HG02798 (cell line): ENCODE data around the gene PWP2.
"Not testable (repeated sequence)": the region's sequence is repeated elsewhere in the genome, so short reads cannot be mapped to it uniquely, and the experiment has no call there.

ENCODE experiments used
- ATAC-seq: cut with Tn5 transposase; IDR thresholded peaks from one replicate; pipeline ENCODE4 v1.9.1; 2021; ENCODE audit warnings: mild to moderate bottlenecking; ENCODE audit not compliant: unreplicated experiment, poor library complexity

PWP2 gene

DNA sequence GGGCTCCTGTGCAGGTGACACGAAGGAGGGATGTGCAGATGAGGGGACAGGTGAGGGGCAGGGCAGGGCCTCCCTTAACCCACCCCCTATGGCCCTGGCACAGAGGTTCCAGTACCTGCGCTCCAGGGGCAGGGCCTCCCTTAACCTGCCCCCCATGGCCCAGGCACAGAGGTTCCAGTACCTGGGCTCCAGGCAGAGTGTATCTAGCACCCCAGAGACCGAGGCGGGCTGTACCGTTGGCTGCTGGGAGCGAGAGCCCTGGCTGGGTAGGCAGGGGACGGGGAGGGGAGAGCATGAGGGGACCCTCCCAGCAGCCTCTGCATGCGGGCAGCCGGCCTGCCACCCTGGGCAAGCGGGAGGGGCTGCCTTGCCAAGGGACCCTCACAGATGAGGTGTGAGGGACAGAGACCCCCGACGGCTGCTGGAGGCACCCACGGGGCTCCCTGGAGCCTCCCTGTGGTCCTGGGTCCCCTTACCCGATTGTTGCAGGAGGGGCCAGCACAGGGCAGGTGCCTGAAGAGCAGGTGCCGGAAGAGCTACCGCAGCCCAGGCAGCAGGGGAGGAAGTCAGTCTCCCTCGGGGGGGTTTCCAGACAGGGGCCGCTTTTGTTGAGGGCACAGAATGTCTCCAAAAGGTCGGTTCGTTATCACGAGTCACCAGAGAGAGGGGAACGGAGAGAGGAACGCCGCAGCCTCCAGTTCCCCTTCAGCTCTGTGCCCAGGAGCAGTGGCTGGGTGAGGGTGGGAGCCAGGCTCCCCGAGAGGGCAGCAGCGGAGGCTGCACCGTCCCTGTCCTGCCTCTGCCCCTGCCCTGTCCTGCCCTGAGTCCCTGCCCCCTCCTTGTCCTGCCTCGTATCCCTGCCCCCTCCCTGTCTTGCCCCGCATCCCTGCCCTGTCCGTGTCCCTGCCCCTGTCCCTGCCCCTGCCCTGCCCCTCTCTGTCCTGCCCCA, 52.4 kb downstream of the PWP2 start:
- not testable (repeated sequence) for ATAC-seq

DNA sequence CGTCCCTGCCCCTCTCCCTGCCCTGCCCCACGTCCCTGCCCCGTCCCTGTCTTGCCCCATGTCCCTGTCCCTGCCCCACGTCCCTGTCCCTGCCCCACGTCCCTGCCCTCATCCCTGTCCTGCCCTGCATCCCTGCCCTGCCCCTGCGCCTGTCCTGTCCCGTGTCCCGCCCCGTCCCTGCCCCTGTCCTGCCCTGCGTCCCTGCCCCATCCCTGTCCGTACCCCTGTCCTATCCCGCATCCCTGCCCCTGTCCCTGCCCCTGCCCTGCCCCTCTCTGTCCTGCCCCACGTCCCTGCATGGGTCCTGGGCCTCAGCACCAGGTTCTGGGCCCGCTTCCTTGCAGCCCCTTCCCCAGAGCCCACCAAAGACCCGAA, 53.1 kb downstream of the PWP2 start:
- ATAC-seq, result not testable (repeated sequence)

DNA sequence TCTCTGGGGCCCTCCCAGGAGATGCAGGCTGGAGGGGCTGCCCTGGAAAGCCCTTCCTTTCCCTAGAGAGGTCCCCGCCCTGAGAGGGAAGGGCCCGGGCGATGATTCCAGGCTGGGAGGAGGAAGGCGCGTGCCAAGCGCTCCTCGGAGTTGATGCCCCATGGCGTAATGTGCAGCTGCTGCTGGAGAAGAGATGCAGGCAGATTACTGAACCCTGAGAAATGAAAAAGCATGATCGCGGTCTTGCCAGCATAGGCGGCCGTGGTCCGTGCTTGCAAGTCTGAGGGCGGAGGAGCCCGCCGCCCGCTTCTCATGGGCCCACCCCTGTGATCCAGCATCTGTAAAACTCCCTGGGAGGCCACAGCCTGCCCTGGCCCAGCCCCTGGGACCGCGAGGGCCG, 53.6 kb downstream of the PWP2 start:
- ATAC-seq, result not testable (repeated sequence)

DNA sequence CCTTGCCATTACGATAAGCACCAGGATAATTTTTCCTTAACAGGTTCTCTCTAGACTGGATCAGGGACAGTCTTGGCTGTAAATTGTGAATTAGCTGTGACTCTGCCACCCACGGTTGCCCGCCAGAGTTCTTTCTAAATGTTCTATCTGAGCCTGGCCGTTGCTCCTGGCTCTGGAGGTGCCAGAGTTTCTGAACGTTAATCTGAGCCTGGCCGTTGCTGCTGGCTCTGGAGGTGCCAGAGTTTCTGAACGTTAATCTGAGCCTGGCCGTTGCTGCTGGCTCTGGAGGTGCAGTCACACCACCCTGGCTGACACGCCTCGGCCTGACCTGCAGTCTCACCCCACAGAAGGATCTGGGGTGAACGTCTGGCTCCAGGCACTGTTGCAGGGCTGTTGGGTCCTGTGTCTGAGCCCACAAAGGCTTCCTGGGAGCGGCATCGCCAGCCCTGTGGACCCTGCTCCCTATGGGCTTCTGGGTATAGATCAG, 56.0 kb downstream of the PWP2 start:
- not testable (repeated sequence) for ATAC-seq

DNA sequence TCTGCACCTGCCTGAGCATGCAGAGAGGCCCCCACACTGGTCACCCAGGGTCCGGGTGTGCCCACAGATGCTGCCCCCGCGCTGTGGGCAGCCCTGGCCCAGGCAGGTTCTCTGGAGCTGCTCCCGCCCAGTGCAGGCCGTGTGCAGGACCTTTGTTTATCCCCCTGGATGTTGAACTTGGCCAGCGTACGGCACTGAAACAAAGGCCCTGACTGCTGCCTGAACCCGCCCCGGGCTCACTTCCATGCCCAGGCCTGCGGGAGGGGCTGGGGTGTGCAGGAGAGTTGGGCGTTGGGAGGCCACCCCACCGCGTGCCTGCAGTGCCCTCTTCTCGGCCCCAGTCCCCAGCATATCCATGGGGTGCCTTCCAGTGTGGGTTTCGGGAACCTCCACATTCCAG, 58.7 kb downstream of the PWP2 start:
- ATAC-seq, result not testable (repeated sequence)

DNA sequence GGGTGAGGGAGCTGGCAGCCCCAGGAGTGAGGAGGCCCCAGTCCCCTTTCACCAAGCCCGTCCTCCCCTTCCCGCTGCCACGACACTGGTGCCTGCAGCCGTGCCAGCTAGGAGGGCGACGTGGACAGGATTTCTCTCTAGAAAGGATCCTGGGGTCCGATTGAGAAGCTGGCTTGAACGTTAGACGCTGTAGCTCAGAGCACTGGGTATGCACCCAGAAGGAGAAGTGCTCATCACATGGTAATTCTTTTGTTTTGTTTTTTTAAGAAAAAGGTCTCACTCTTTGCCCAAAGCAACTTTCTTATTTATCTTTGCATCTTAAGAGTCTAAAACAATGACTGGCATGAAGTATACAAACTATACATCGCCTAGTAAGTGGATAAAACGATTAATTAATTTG, 60.3 kb downstream of the PWP2 start:
- ATAC-seq, result not testable (repeated sequence)

DNA sequence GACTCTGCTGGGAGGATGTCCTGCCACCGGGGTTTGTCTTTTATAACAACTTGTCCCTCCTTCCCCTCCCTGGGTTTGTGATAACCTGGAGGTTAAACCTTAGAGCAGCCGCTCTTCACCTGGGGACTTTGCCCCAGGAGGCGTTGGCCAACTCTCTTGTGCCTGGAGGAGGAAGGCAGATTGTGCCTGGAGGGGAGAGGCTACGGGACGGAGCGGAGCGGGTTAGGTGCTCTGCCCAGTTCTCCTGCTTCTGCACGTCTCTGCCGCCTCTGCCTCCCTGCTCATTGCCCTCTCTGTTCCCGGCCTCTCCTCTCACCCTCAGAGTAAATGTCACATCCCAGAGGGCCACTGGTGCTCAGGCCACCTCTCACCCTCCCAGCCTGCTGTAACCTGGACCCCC, 63.1 kb downstream of the PWP2 start:
- ATAC-seq, result not testable (repeated sequence)

DNA sequence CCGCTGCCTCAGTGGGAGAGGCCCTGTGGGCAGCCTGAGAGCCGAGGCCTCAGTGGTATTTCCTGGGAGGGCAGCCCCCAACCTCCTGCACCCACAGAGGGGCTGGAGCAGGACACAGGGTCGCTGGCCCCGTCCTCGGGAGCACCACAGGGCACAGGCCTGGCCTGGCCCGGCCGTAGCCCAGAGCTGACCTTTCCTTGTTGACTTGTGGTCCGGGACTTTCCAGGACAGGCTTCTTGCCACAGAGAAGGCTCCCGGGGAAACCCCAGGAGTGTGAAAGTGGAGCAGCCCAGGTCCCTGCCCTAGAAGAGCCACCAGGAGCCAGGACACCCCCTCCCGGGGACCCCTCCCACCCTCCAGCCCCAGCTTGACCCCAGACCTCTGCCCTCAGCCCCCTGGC, 63.7 kb downstream of the PWP2 start:
- ATAC-seq, result not testable (repeated sequence)

DNA sequence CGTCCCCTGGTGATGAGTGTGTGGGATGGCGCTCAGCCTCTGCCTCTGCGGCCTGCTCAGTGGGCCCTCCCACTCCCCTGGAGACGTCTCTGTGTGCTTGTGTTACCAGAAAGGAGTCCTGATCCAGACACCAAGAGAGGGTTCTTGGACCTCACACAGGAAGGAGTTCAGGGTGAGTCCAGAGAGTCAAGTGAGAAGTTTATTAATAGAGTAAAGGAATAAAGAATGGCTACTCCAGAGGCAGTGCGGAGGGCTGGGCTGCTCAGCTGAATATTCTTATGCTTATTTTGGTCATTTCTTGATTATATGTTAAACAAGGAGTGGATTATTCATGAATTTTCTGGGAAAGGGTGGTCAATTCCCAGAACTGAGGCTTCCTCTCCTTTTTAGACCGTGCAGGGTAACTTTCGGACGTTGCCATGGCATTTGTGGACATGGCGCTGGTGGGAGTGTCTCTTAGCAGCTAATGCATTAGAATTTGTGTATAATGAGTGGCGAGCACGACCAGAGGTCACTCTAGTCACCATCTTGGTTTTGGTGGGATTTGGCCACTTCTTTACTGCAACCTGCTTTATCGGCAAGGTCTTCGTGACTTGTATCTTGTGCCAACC, 64.9 kb downstream of the PWP2 start:
- not testable (repeated sequence) for ATAC-seq

DNA sequence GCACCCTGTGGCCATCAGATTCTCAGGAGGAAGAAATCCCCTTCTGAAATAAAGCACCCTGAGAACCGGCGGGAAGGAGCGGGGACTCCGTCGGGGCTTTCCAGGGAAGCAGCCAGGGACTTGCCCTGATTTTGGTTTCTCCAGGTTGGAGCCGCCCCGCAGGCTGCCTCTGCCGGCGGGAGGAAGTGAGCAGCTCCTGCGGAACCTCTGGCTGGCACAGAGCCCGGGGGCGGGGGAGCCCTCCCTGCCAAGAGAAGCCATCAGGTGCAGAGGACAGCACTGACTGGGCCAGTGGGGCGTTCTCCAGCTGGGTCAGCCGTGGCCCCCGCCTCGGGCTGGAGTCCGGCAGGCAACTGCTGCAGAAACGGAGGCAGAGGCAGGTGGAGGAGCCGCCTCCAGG, 65.5 kb downstream of the PWP2 start:
- ATAC-seq, result not testable (repeated sequence)

DNA sequence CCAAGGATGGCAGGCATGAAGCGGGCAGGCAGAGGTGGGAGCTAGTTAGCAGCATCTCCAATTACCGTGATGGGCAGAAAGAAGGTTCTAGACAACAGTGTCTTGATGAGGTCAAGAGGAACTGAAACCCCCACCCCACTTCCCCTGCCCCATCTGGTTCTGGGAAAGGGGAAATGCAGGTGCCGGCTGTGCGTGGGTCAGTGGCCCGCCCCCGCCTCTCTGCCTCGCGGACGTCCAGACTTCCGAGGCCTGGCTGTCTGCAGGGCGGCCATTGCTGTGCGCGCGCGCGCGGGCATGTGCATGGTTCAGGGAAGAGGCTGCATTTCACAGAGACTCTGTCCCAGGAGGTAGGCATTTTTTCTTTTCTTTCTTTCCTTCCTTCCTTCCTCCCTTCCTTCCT, 68.0 kb downstream of the PWP2 start:
- ATAC-seq, result peak; percentile 75

DNA sequence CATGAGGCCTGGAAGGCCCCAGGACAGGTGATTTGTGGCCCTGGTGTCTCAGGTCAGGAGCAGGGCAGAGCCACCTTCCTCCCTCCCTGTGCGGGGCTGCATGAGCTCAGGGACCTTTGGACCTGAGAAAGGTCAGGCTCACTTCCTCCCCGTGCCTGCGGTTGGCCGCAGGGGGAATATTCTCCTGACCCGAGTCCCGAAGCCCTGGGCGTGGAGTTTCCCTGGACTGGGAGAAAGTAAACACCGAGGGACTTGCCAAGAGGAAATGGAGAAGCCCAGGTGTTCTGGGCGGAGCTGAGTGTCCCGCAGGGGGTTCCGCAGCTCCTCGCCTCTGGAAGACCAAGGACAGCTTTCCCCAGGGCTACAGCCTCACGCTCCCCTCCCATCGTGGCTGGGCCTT, 68.9 kb downstream of the PWP2 start:
- ATAC-seq, result not testable (repeated sequence)
